ENCODE data around the gene TCL1A. TPM values are rescaled to one million over a fixed set of nuclear protein-coding genes. Genes with fewer than 3 reads are reported as not detected.

The TCL1A gene
- polyA plus RNA-seq, 1 donor (not counting 4 experiments of a cell fraction or from before 2014, with no cell fraction given) = not detected

DNA sequence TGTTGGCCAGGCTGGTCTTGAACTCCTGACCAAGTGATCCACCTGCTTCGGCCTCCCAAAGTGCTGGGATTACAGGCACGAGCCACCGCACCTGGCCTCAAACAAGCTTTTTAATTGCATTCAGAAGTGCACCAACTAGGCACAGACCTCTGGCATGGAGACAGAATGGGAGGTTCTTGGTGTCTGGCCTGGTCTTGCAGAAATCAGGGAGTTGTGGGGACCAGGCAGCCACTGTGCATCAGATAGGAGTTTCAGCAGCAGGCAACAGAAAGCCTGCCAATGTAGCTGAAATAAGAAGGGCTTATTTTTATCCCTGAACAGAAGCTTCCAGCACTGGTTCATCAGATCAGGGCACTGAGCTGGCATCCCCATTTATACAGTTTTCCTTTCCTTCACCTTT, 49.9 kb downstream of the TCL1A start:
- DNase-seq (ENCODE audit: low read depth, low spot score) (no peak), FAIRE-seq (no peak)
- dilution Hi-C loops (cut with MboI; ENCODE audit: extremely low pct_ligation_motif_present, low sequenced_read_pairs) = no loop called here
- H3K79me2 ChIP-seq (ENCODE audit: control insufficient read depth, insufficient read depth, low read length) = no peaks in the 10 kb centered on the region
- no peaks in the 10 kb centered on the region for H4K20me1 ChIP-seq (ENCODE audit: control insufficient read depth, extremely low read depth, insufficient read depth, low read length)
- H3K4me1 ChIP-seq (ENCODE audit: control insufficient read depth, extremely low read depth, insufficient read depth, low read length) = no peaks in the 10 kb centered on the region
- H3K4me3 ChIP-seq (ENCODE audit: control insufficient read depth in 2 of 3, extremely low read depth in 1 of 3, insufficient read depth in 2 of 3, low read depth in 1 of 3, low read length in 3 of 3) = no peak overlapping the region
- H3K4me2 ChIP-seq (ENCODE audit: control insufficient read depth, extremely low read depth, insufficient read depth, low read depth, low read length) = no peak overlapping the region
- peaks cover 12% of the 10 kb centered on the region for H3K27me3 ChIP-seq (ENCODE audit: control insufficient read depth, extremely low read depth, insufficient read depth, low read length)
- no peaks in the 10 kb centered on the region for H3K9me1 ChIP-seq (ENCODE audit: control insufficient read depth, extremely low read depth, insufficient read depth, low read length)
- no peaks in the 10 kb centered on the region for H3K36me3 ChIP-seq (ENCODE audit: control insufficient read depth in 2 of 2, extremely low read depth in 1 of 2, insufficient read depth in 2 of 2, low read length in 2 of 2)
- no peaks in the 10 kb centered on the region for H3K9me3 ChIP-seq (ENCODE audit: control insufficient read depth, low read depth, low read length)
- no peak overlapping the region for H2AFZ ChIP-seq (ENCODE audit: control insufficient read depth, low read length)
- TF ChIP-seq CTCF (optimal IDR thresholded peaks at IDR 0.05 in 1 of 3, IDR thresholded peaks at IDR 0.05 in 1 of 3, conservative IDR thresholded peaks at IDR 0.05 in 1 of 3; ENCODE audit: extremely low read depth in 1 of 3, insufficient read depth in 2 of 3, low read length in 3 of 3) = no peak
- TF ChIP-seq EZH2 (IDR thresholded peaks at IDR 0.05; ENCODE audit: low read length) = no peak
- no peak overlapping the region for H3K9ac ChIP-seq (ENCODE audit: control insufficient read depth, extremely low read depth, insufficient read depth, low read length)
- no peak overlapping the region for H3K27ac ChIP-seq (ENCODE audit: control insufficient read depth, insufficient read depth, low read length)

DNA sequence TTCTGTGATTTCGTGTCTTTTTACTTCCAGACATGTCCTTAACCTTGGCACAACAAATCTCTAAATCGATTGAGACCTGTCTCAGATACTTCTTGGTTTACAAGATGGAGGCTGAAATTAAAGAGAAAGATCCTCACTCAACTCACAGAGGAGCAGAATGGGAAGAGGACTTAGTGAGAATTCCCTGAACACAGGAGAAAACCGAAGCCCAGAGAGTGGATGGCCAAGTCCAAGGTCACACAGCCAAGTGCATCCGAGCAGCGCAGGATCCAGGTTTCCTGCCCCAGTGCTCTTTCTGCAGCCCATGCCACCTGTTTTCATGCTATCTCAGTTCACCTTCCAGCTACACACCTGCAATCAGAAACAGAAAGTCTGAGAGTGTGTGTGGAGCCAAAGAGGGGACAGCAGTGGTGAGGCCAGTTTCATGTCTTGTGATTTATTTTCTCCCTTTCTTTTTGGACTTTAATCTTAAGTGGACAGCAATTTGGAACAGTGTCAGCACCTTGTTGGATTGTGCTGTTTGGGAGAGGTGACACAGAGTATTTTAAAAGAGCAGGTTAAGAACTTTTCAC, 50.6 kb downstream of the TCL1A start:
- Histone ChIP-seq H3K79me2 (ENCODE audit: control insufficient read depth, insufficient read depth, low read length) (no peaks in the 10 kb centered on the region), H3K4me2 (ENCODE audit: control insufficient read depth, extremely low read depth, insufficient read depth, low read depth, low read length) (no peak overlapping the region), H3K9ac (ENCODE audit: control insufficient read depth, extremely low read depth, insufficient read depth, low read length) (no peak overlapping the region), H4K20me1 (ENCODE audit: control insufficient read depth, extremely low read depth, insufficient read depth, low read length) (no peaks in the 10 kb centered on the region), H3K4me3 (ENCODE audit: control insufficient read depth in 2 of 3, extremely low read depth in 1 of 3, insufficient read depth in 2 of 3, low read depth in 1 of 3, low read length in 3 of 3) (no peak overlapping the region), H3K9me3 (ENCODE audit: control insufficient read depth, low read depth, low read length) (no peaks in the 10 kb centered on the region), H3K27me3 (ENCODE audit: control insufficient read depth, extremely low read depth, insufficient read depth, low read length) (peaks cover 12% of the 10 kb centered on the region), H2AFZ (ENCODE audit: control insufficient read depth, low read length) (no peak overlapping the region), H3K4me1 (ENCODE audit: control insufficient read depth, extremely low read depth, insufficient read depth, low read length) (no peaks in the 10 kb centered on the region), H3K27ac (ENCODE audit: control insufficient read depth, insufficient read depth, low read length) (no peak overlapping the region), H3K36me3 (ENCODE audit: control insufficient read depth in 2 of 2, extremely low read depth in 1 of 2, insufficient read depth in 2 of 2, low read length in 2 of 2) (no peaks in the 10 kb centered on the region), H3K9me1 (ENCODE audit: control insufficient read depth, extremely low read depth, insufficient read depth, low read length) (no peaks in the 10 kb centered on the region)
- TF ChIP-seq EZH2 (IDR thresholded peaks at IDR 0.05; ENCODE audit: low read length) = no peak
- TF ChIP-seq CTCF (optimal IDR thresholded peaks at IDR 0.05 in 1 of 3, IDR thresholded peaks at IDR 0.05 in 1 of 3, conservative IDR thresholded peaks at IDR 0.05 in 1 of 3; ENCODE audit: extremely low read depth in 1 of 3, insufficient read depth in 2 of 3, low read length in 3 of 3) = no peak
- DNase-seq (ENCODE audit: low read depth, low spot score) (no peak), FAIRE-seq (no peak)
- dilution Hi-C loops (cut with MboI; ENCODE audit: extremely low pct_ligation_motif_present, low sequenced_read_pairs) = no loop called here

Measured in keratinocyte (primary cell).